Neural progenitor cell (in vitro differentiated cells): ENCODE data around the gene CAPZA1.

Experiments
- EZH2 ChIP-seq: fragments of 200-600 bp; sonication (generic); IDR thresholded peaks from 2 replicates; pipeline ENCODE4 v1.6.1; 2017; ENCODE audit warnings: antibody characterized with exemption, mild to moderate bottlenecking, moderate library complexity
- TF ChIP-seq, protein P1 (sequence below): fragments of 200-600 bp; sonication (generic); IDR thresholded peaks from 2 replicates; pipeline ENCODE4 v1.5.1; 2017; ENCODE audit warnings: antibody characterized with exemption, mild to moderate bottlenecking

- TF ChIP-seq, protein P1, sequence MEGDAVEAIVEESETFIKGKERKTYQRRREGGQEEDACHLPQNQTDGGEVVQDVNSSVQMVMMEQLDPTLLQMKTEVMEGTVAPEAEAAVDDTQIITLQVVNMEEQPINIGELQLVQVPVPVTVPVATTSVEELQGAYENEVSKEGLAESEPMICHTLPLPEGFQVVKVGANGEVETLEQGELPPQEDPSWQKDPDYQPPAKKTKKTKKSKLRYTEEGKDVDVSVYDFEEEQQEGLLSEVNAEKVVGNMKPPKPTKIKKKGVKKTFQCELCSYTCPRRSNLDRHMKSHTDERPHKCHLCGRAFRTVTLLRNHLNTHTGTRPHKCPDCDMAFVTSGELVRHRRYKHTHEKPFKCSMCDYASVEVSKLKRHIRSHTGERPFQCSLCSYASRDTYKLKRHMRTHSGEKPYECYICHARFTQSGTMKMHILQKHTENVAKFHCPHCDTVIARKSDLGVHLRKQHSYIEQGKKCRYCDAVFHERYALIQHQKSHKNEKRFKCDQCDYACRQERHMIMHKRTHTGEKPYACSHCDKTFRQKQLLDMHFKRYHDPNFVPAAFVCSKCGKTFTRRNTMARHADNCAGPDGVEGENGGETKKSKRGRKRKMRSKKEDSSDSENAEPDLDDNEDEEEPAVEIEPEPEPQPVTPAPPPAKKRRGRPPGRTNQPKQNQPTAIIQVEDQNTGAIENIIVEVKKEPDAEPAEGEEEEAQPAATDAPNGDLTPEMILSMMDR: no peak
- TF ChIP-seq EZH2: no peak
Observed at GRCh38 chr1:112708489-112708888, 88.9 kb downstream of the CAPZA1 start.
